Measurements from ENCODE around the gene IMPA2. TPM values are rescaled to one million over a fixed set of nuclear protein-coding genes. Genes with fewer than 3 reads are reported as not detected.

Gene IMPA2
- total RNA-seq, 1 experiment from 2014 or later = 113 TPM

GRCh38 chr18:12061685-12062084, 80.4 kb downstream of the IMPA2 start (continued):
- TF ChIP-seq ZBTB43 (CRISPR knock-in tag; IDR thresholded peaks at IDR 0.05) (no peak), EMX1 (CRISPR knock-in tag; IDR thresholded peaks at IDR 0.05) (no peak)

- TF ChIP-seq USF2 (CRISPR knock-in tag; IDR thresholded peaks at IDR 0.05) (no peak), SP1 (CRISPR knock-in tag; conservative IDR thresholded peaks at IDR 0.05) (no peak), E2F1 (CRISPR knock-in tag; IDR thresholded peaks at IDR 0.05) (no peak), CDX4 (CRISPR knock-in tag; IDR thresholded peaks at IDR 0.05; ENCODE audit: borderline replicate concordance) (no peak), IRF2 (CRISPR knock-in tag; IDR thresholded peaks at IDR 0.05; ENCODE audit: borderline replicate concordance, low read depth) (no peak), ZNF232 (CRISPR knock-in tag; IDR thresholded peaks at IDR 0.05) (no peak), ZNF219 (CRISPR knock-in tag; IDR thresholded peaks at IDR 0.05; ENCODE audit: borderline replicate concordance) (no peak), RELA (CRISPR knock-in tag; IDR thresholded peaks at IDR 0.05; ENCODE audit: borderline replicate concordance) (no peak), FOXJ3 (CRISPR knock-in tag; IDR thresholded peaks at IDR 0.05; ENCODE audit: borderline replicate concordance) (no peak), ZNF671 (CRISPR knock-in tag; IDR thresholded peaks at IDR 0.05) (no peak), HMGXB4 (CRISPR knock-in tag; IDR thresholded peaks at IDR 0.05) (no peak), CBFB (CRISPR knock-in tag; IDR thresholded peaks at IDR 0.05; ENCODE audit: low read depth) (no peak), ZSCAN18 (CRISPR knock-in tag; IDR thresholded peaks at IDR 0.05) (no peak), CTCF (IDR thresholded peaks at IDR 0.05) (no peak), CREM (CRISPR knock-in tag; IDR thresholded peaks at IDR 0.05) (no peak), ZNF423 (CRISPR knock-in tag; IDR thresholded peaks at IDR 0.05) (no peak), NR1H2 (CRISPR knock-in tag; IDR thresholded peaks at IDR 0.05) (no peak), NFE2L1 (CRISPR knock-in tag; IDR thresholded peaks at IDR 0.05) (no peak), ZBTB43 (CRISPR knock-in tag; IDR thresholded peaks at IDR 0.05) (no peak)
- ATAC-seq = no peak
- no peaks in the 10 kb centered on the region for H3K4me1 Mint-ChIP-seq
- ChIA-PET POLR2A (no interaction called here), CTCF (interaction anchor here (1.2 kb wide), 1 partner anchor 24 kb away, joined by 3 read pairs; no protein-coding TSS in a partner anchor)
- H3K4me3 Mint-ChIP-seq = no peak overlapping the region
- DNase-seq (ENCODE audit: low spot score) = no peak
- H3K27ac Mint-ChIP-seq = no peak overlapping the region
- H3K27me3 Mint-ChIP-seq (ENCODE audit: low read depth) = no peaks in the 10 kb centered on the region
- H3K36me3 Mint-ChIP-seq = no peaks in the 10 kb centered on the region
- H3K9me3 Mint-ChIP-seq = no peaks in the 10 kb centered on the region
Measured at GRCh38 chr18:12062974-12063373, 81.7 kb downstream of the IMPA2 start.

All from WTC11 (cell line).